Neural crest cell (in vitro differentiated cells): ENCODE data around the gene SPAG16. TPM values are rescaled to one million over a fixed set of nuclear protein-coding genes. Genes with fewer than 3 reads are reported as not detected.

Experiments
- DNase-seq: peaks from one replicate; pipeline ENCODE4 v3.0.0; 2021; ENCODE audit warnings: low read depth, mixed read lengths, low spot score
- H3K27ac Mint-ChIP-seq: one replicate; pipeline ENCODE4 v1.8.0; 2021; ENCODE audit warnings: mild to moderate bottlenecking, mixed read lengths; ENCODE audit not compliant: unreplicated experiment
- H3K27me3 Mint-ChIP-seq: 2 replicates; pipeline ENCODE4 v1.8.0; 2021; ENCODE audit warnings: low read depth, mild to moderate bottlenecking, mixed read lengths
- H3K36me3 Mint-ChIP-seq: 2 replicates; pipeline ENCODE4 v1.8.0; 2021; ENCODE audit warnings: low read depth, mild to moderate bottlenecking, mixed read lengths
- H3K4me1 Mint-ChIP-seq: 2 replicates; pipeline ENCODE4 v1.8.0; 2021; ENCODE audit warnings: mixed read lengths
- H3K4me3 Mint-ChIP-seq: one replicate; pipeline ENCODE4 v1.8.0; 2021; ENCODE audit warnings: mild to moderate bottlenecking, mixed read lengths
- H3K9me3 Mint-ChIP-seq: 2 replicates; pipeline ENCODE4 v1.8.0; 2021; ENCODE audit warnings: mixed read lengths
- CTCF ChIP-seq: fragments of 200-600 bp; sonication (generic); conservative IDR thresholded peaks from 2 replicates; pipeline ENCODE4 v1.5.0; 2021; ENCODE audit warnings: antibody characterized with exemption, mild to moderate bottlenecking
- total RNA-seq: library from RNA; stranded (reverse); gene quantifications from 2 replicates; pipeline ENCODE4 v1.2.1, GENCODE V29; 2021

Gene SPAG16
- total RNA-seq, 1 donor from 2014 or later = 29.0 TPM

- H3K4me3 Mint-ChIP-seq = no peak overlapping the region
- H3K9me3 Mint-ChIP-seq = peaks cover 4% of the 10 kb centered on the region
- H3K27me3 Mint-ChIP-seq = no peaks in the 10 kb centered on the region
- TF ChIP-seq CTCF = no peak
- no peaks in the 10 kb centered on the region for H3K36me3 Mint-ChIP-seq
- no peak for DNase-seq
- H3K27ac Mint-ChIP-seq = no peak overlapping the region
- no peaks in the 10 kb centered on the region for H3K4me1 Mint-ChIP-seq
Measured at GRCh38 chr2:214004463-214004862, 720.2 kb downstream of the SPAG16 start.

- Mint-ChIP-seq H3K4me3 (no peak overlapping the region), H3K4me1 (no peaks in the 10 kb centered on the region), H3K27me3 (no peaks in the 10 kb centered on the region), H3K9me3 (peaks cover 2% of the 10 kb centered on the region), H3K36me3 (no peaks in the 10 kb centered on the region), H3K27ac (no peak overlapping the region)
- no peak for TF ChIP-seq CTCF
- no peak for DNase-seq
Measured at GRCh38 chr2:214005337-214005736, 721.1 kb downstream of the SPAG16 start.

GRCh38 chr2:214006601-214007000, 722.3 kb downstream of the SPAG16 start:
- no peak overlapping the region for H3K27ac Mint-ChIP-seq
- no peaks in the 10 kb centered on the region for H3K4me1 Mint-ChIP-seq
- H3K9me3 Mint-ChIP-seq = peaks cover 2% of the 10 kb centered on the region
- no peak overlapping the region for H3K4me3 Mint-ChIP-seq
- no peaks in the 10 kb centered on the region for H3K36me3 Mint-ChIP-seq
- DNase-seq = no peak
- no peak for TF ChIP-seq CTCF
- H3K27me3 Mint-ChIP-seq = no peaks in the 10 kb centered on the region

GRCh38 chr2:214011676-214012075, 727.4 kb downstream of the SPAG16 start:
- Mint-ChIP-seq H3K4me3 (no peak overlapping the region), H3K4me1 (no peaks in the 10 kb centered on the region), H3K27me3 (no peaks in the 10 kb centered on the region), H3K36me3 (no peaks in the 10 kb centered on the region), H3K9me3 (peaks cover 2% of the 10 kb centered on the region), H3K27ac (no peak overlapping the region)
- no peak for DNase-seq
- TF ChIP-seq CTCF = no peak

- Mint-ChIP-seq H3K9me3 (no peaks in the 10 kb centered on the region), H3K4me1 (no peaks in the 10 kb centered on the region), H3K4me3 (no peak overlapping the region), H3K36me3 (no peaks in the 10 kb centered on the region), H3K27ac (no peak overlapping the region), H3K27me3 (no peaks in the 10 kb centered on the region)
- DNase-seq = no peak
- no peak for TF ChIP-seq CTCF
Measured at GRCh38 chr2:214014551-214015220, 730.4 kb downstream of the SPAG16 start.
